HG03575 (cell line): ENCODE results near the gene FZD2.
"Not testable (repeated sequence)": the region's sequence is repeated elsewhere in the genome, so short reads cannot be mapped to it uniquely, and the experiment has no call there.

Experiments used
- ATAC-seq: cut with Tn5 transposase; IDR thresholded peaks from one replicate; pipeline ENCODE4 v1.9.1; 2021; ENCODE audit not compliant: unreplicated experiment, insufficient number of reproducible peaks, low FRiP score; ENCODE audit errors: extremely low read depth

FZD2 gene

GRCh38 chr17:44556832-44557606 is at the start of gene FZD2:
TSS of gene FZD2 (plus strand) at chr17:44557484. CDS start at chr17:44557689, 205 bp downstream.
- no peak for ATAC-seq

GRCh38 chr17:44511241-44512134 is 45.8 kb upstream of the FZD2 start:
- not testable (repeated sequence) for ATAC-seq

- no peak for ATAC-seq
These were observed 39.3 kb upstream of the FZD2 start for GRCh38 chr17:44518032-44518431.

- ATAC-seq = no peak
These were observed 34.2 kb upstream of the FZD2 start for GRCh38 chr17:44522883-44523671.

GRCh38 chr17:44523672-44523972 is 33.7 kb upstream of the FZD2 start:
- ATAC-seq = no peak

GRCh38 chr17:44527102-44527501 is 30.2 kb upstream of the FZD2 start:
- ATAC-seq = no peak

GRCh38 chr17:44527954-44528353 is 29.3 kb upstream of the FZD2 start:
- no peak for ATAC-seq

- ATAC-seq = no peak
These were observed 27.4 kb upstream of the FZD2 start for GRCh38 chr17:44529864-44530263.

GRCh38 chr17:44530896-44531418 is 26.3 kb upstream of the FZD2 start:
- ATAC-seq = no peak

- ATAC-seq = no peak
These were observed 23.6 kb upstream of the FZD2 start for GRCh38 chr17:44533533-44534246.

GRCh38 chr17:44536090-44536953 is 21.0 kb upstream of the FZD2 start:
- ATAC-seq = no peak

- not testable (repeated sequence) for ATAC-seq
These were observed 19.4 kb upstream of the FZD2 start for GRCh38 chr17:44537922-44538321.

- ATAC-seq = no peak
These were observed 17.6 kb upstream of the FZD2 start for GRCh38 chr17:44539673-44540072.

GRCh38 chr17:44540246-44541084 is 16.8 kb upstream of the FZD2 start:
- no peak for ATAC-seq

GRCh38 chr17:44541884-44542581 is 15.3 kb upstream of the FZD2 start:
- ATAC-seq = no peak

- ATAC-seq = no peak
These were observed 13.9 kb upstream of the FZD2 start for GRCh38 chr17:44543213-44543904.
